ENCODE measurements around the gene EHD4. TPM values are rescaled to one million over a fixed set of nuclear protein-coding genes. Genes with fewer than 3 reads are reported as not detected.
A peak's percentile ranks its signal among the peaks of the same experiment; 100 is the strongest.

Gene EHD4
- total RNA-seq, 2 donors from 2014 or later: 13.8 to 16.9 TPM

GRCh38 chr15:41899854-41900442 is 72.4 kb downstream of the EHD4 start:
- H3K27me3 ChIP-seq: no peaks in the 10 kb centered on the region
- no peak for ATAC-seq
- H3K9me3 ChIP-seq: no peaks in the 10 kb centered on the region
- H3K4me1 ChIP-seq: peaks cover 20% of the 10 kb centered on the region
- H3K4me3 ChIP-seq: no peak overlapping the region
- DNase-seq: no peak
- 71 to 82% methylated on average over 6 of the region's 6 CpGs for WGBS, 2 donors
- H3K27ac ChIP-seq: no peak overlapping the region
- intact Hi-C loops (cut with DNase I): no loop called here
- peaks cover 0 to 14% of the 10 kb centered on the region in 2 donors for H3K36me3 ChIP-seq (replicated peaks in 1 of 2; ENCODE audit: insufficient read depth in 1 of 2, low read depth in 2 of 2)
- TF ChIP-seq, protein P1, sequence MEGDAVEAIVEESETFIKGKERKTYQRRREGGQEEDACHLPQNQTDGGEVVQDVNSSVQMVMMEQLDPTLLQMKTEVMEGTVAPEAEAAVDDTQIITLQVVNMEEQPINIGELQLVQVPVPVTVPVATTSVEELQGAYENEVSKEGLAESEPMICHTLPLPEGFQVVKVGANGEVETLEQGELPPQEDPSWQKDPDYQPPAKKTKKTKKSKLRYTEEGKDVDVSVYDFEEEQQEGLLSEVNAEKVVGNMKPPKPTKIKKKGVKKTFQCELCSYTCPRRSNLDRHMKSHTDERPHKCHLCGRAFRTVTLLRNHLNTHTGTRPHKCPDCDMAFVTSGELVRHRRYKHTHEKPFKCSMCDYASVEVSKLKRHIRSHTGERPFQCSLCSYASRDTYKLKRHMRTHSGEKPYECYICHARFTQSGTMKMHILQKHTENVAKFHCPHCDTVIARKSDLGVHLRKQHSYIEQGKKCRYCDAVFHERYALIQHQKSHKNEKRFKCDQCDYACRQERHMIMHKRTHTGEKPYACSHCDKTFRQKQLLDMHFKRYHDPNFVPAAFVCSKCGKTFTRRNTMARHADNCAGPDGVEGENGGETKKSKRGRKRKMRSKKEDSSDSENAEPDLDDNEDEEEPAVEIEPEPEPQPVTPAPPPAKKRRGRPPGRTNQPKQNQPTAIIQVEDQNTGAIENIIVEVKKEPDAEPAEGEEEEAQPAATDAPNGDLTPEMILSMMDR (IDR thresholded peaks at IDR 0.05): no peak
- TF ChIP-seq POLR2A (IDR thresholded peaks at IDR 0.05): no peak

- Histone ChIP-seq H3K27ac (no peak overlapping the region), H3K4me1 (peaks cover 32% of the 10 kb centered on the region), H3K36me3 (replicated peaks in 1 of 2; ENCODE audit: insufficient read depth in 1 of 2, low read depth in 2 of 2) (peaks cover 0 to 12% of the 10 kb centered on the region in 2 donors), H3K9me3 (no peaks in the 10 kb centered on the region), H3K27me3 (no peaks in the 10 kb centered on the region), H3K4me3 (no peak overlapping the region)
- TF ChIP-seq, protein P1 (IDR thresholded peaks at IDR 0.05): no peak
- no peak for TF ChIP-seq POLR2A (IDR thresholded peaks at IDR 0.05)
- 80 to 87% methylated on average over 8 of the region's 8 CpGs for WGBS, 2 donors
- ATAC-seq (no peak), DNase-seq (no peak)
- intact Hi-C loops (cut with DNase I): no loop called here
Observed at GRCh38 chr15:41897363-41897799, 75.0 kb downstream of the EHD4 start.

GRCh38 chr15:41896566-41896965 is 75.8 kb downstream of the EHD4 start:
- no peak for ATAC-seq
- no peak for DNase-seq
- Histone ChIP-seq H3K27ac (peak overlapping the region in 1 of 4 donors; percentile 15), H3K9me3 (no peaks in the 10 kb centered on the region), H3K27me3 (no peaks in the 10 kb centered on the region), H3K4me3 (no peak overlapping the region), H3K4me1 (peaks cover 40% of the 10 kb centered on the region), H3K36me3 (replicated peaks in 1 of 2; ENCODE audit: insufficient read depth in 1 of 2, low read depth in 2 of 2) (peaks cover 0 to 12% of the 10 kb centered on the region in 2 donors)
- 82 to 87% methylated on average over 6 of the region's 6 CpGs for whole genome bisulfite sequencing, 2 donors
- no peak for TF ChIP-seq POLR2A (IDR thresholded peaks at IDR 0.05)
- TF ChIP-seq, protein P1 (IDR thresholded peaks at IDR 0.05): no peak
- intact Hi-C loops (cut with DNase I): no loop called here

- intact Hi-C loops (cut with DNase I): no loop called here
- H3K4me1 ChIP-seq: peaks cover 40% of the 10 kb centered on the region
- H3K4me3 ChIP-seq: no peak overlapping the region
- TF ChIP-seq, protein P1 (IDR thresholded peaks at IDR 0.05): no peak
- TF ChIP-seq POLR2A (IDR thresholded peaks at IDR 0.05): no peak
- no peaks in the 10 kb centered on the region for H3K27me3 ChIP-seq
- no peaks in the 10 kb centered on the region for H3K9me3 ChIP-seq
- peaks cover 0 to 12% of the 10 kb centered on the region in 2 donors for H3K36me3 ChIP-seq (replicated peaks in 1 of 2; ENCODE audit: insufficient read depth in 1 of 2, low read depth in 2 of 2)
- ATAC-seq (no peak), DNase-seq (no peak)
- no peak overlapping the region for H3K27ac ChIP-seq
- WGBS, 2 donors: 90 to 100% methylated on average over 1 of the region's 1 CpG
Observed at GRCh38 chr15:41895957-41896356, 76.4 kb downstream of the EHD4 start.

DNA sequence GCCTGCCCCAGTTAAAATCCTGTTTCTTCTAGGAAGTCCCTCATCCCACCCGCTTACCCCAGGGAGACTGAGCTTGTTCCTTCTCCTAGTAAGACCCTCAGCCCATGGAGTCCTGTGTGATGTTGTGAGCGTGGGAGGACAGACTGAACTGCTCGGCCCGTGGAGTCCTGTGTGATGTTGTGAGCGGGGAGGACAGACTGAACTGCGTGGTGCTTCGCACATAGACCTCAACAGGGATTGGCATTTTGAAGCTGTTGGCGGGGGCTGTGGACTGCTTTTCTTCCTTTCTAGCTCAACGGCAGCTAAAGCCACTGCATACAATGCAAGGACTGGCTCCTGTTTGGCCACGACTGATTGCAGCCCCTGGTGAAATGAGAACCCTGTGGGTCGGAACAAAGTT is 76.9 kb downstream of the EHD4 start:
- ATAC-seq (no peak), DNase-seq (no peak)
- TF ChIP-seq POLR2A (IDR thresholded peaks at IDR 0.05): no peak
- TF ChIP-seq, protein P1 (IDR thresholded peaks at IDR 0.05): no peak
- peaks cover 40% of the 10 kb centered on the region for H3K4me1 ChIP-seq
- no peak overlapping the region for H3K4me3 ChIP-seq
- peak overlapping the region in 3 of 4 donors; percentile 48 to 68 (median 55) for H3K27ac ChIP-seq
- H3K27me3 ChIP-seq: no peaks in the 10 kb centered on the region
- no peaks in the 10 kb centered on the region for H3K9me3 ChIP-seq
- 76 to 81% methylated on average over 11 of the region's 11 CpGs for whole genome bisulfite sequencing, 2 donors
- intact Hi-C loops (cut with DNase I): no loop called here
- H3K36me3 ChIP-seq (replicated peaks in 1 of 2; ENCODE audit: insufficient read depth in 1 of 2, low read depth in 2 of 2): peaks cover 0 to 8% of the 10 kb centered on the region in 2 donors

Measured in body of pancreas (tissue), 4 donors.